ENCODE data around the gene CNTLN. TPM values are rescaled to one million over a fixed set of nuclear protein-coding genes. Genes with fewer than 3 reads are reported as not detected.

The CNTLN gene
- total and polyA plus RNA-seq, 2 of the 8 experiments (the other 6 are each of a cell fraction or from before 2014, with no cell fraction given), result 4.8 to 10.8 TPM

DNA sequence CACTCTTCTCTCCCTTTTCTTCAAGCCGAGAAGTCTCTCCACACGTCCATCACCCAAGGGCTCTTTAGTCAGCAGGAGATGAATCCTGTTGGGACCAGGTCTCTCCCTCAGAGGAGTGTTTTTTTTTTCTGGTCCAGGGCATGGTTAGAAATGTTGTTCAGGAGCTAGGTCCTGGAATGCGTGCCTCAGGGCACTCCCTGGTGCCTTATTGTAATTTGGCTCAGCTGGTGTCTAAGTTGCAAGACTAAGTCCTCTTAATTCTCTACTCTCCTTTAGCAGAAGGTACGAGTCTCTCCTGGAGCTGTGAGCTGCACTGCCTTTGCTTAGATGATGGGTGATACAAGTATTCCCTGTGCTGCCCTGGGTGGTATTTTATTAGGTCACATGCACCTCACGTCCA is 111.9 kb downstream of the CNTLN start:
- Histone ChIP-seq H2BK20ac (ENCODE audit: low read length) (no peak overlapping the region), H3K27me3 (replicated peaks in 1 of 4; ENCODE audit: control insufficient read depth in 3 of 4, extremely low read depth in 1 of 4, insufficient read depth in 3 of 4, low read length in 3 of 4) (no peaks in the 10 kb centered on the region), H3K9me3 (ENCODE audit: insufficient read depth in 2 of 2, low read depth in 1 of 2, low read length in 1 of 2) (peaks cover 4 to 10% of the 10 kb centered on the region in 2 experiments), H3K4ac (replicated peaks; ENCODE audit: insufficient read length, low read depth, low read length) (no peak overlapping the region), H3K27ac (ENCODE audit: low read depth, low read length) (no peak overlapping the region), H3K79me1 (ENCODE audit: low read depth, low read length) (no peaks in the 10 kb centered on the region), H3K79me2 (ENCODE audit: control insufficient read depth in 1 of 2, insufficient read depth in 2 of 2, low read length in 2 of 2) (peaks cover 0 to 2% of the 10 kb centered on the region in 2 experiments; a peak in 1 of 4 replicates), H3K23me2 (ENCODE audit: low read depth, low read length) (no peaks in the 10 kb centered on the region), H3K4me3 (ENCODE audit: extremely low read depth in 1 of 4, insufficient read depth in 2 of 4, low read depth in 3 of 4, low read length in 4 of 4) (no peak overlapping the region), H4K8ac (ENCODE audit: extremely low read depth, insufficient read depth, low read length) (no peak overlapping the region), H3K56ac (replicated peaks; ENCODE audit: insufficient read length, low read depth, low read length) (no peak overlapping the region), H4K5ac (ENCODE audit: insufficient read length, low read depth, low read length) (no peak overlapping the region), H3K4me1 (replicated peaks in 1 of 4; ENCODE audit: control insufficient read depth in 3 of 4, insufficient read depth in 4 of 4, low read length in 3 of 4) (no peaks in the 10 kb centered on the region; a peak in 1 of 7 replicates), H3K23ac (ENCODE audit: insufficient read length) (no peak overlapping the region), H2BK5ac (ENCODE audit: low read depth, low read length) (no peak overlapping the region), H3K4me2 (ENCODE audit: insufficient read depth in 1 of 2, low read depth in 2 of 2, low read length in 2 of 2) (no peak overlapping the region), H3K14ac (ENCODE audit: insufficient read length) (no peak overlapping the region), H2BK120ac (replicated peaks; ENCODE audit: low read depth, low read length) (no peak overlapping the region), H3K9ac (replicated peaks in 1 of 4; ENCODE audit: extremely low read depth in 1 of 4, low read depth in 3 of 4, low read length in 3 of 4) (no peak overlapping the region), H2BK12ac (ENCODE audit: low read depth, low read length) (no peak overlapping the region), H4K91ac (replicated peaks; ENCODE audit: insufficient read length, low read length) (no peak overlapping the region), H3K36me3 (ENCODE audit: control insufficient read depth in 2 of 4, insufficient read depth in 4 of 4, low read length in 3 of 4) (peaks cover 0 to 3% (median 0%) of the 10 kb centered on the region in 4 experiments; a peak in 2 of 8 replicates), H3K18ac (ENCODE audit: extremely low read depth, low read length) (no peak overlapping the region), H2BK15ac (ENCODE audit: low read length) (no peak overlapping the region), H4K20me1 (replicated peaks in 1 of 2; ENCODE audit: control insufficient read depth in 1 of 2, insufficient read depth in 2 of 2, low read length in 2 of 2) (no peaks in the 10 kb centered on the region), H2AFZ (ENCODE audit: low read length) (no peak overlapping the region), H2AK5ac (ENCODE audit: low read depth, low read length) (no peak overlapping the region)
- CTCF ChIA-PET (ENCODE audit: partially characterized antibody), result interaction anchor here (0.6 kb wide), 1 partner anchor 13 kb away, joined by 3 read pairs; no protein-coding TSS in a partner anchor
- DNase-seq (ENCODE audit: low read depth in 1 of 2, low spot score in 2 of 2), result no peak
- POLR2A ChIA-PET (ENCODE audit: partially characterized antibody), result no interaction called here
- WGBS, 2 experiments (ENCODE audit: extremely low coverage in 1 of 2, insufficient coverage in 1 of 2, insufficient read length in 1 of 2, insufficient replicate concordance in 2 of 2, low coverage in 1 of 2, low lambda C conversion rate in 2 of 2, missing lambda C conversion rate in 1 of 2), result 92% methylated on average over 5 of the region's 5 CpGs; no CpG with 5 or more reads in 1 of the 2 experiments
- FAIRE-seq, result no peak
- no peak for TF ChIP-seq TEAD4 (IDR thresholded peaks at IDR 0.05; ENCODE audit: low read depth, low read length)
- TF ChIP-seq KDM5A (IDR thresholded peaks at IDR 0.05; ENCODE audit: low read length), result no peak
- no peak for TF ChIP-seq POLR2A (IDR thresholded peaks at IDR 0.05; ENCODE audit: control extremely low read depth in 1 of 2, low read depth in 2 of 2, low read length in 2 of 2)
- no peak for TF ChIP-seq EGR1 (IDR thresholded peaks at IDR 0.05; ENCODE audit: borderline replicate concordance, low read depth, low read length)
- no peak for TF ChIP-seq ASH2L (IDR thresholded peaks at IDR 0.05; ENCODE audit: low read length)
